A673 (cell line): ENCODE measurements around the gene TSPAN15.

Experiments
- EZH2 ChIP-seq: fragments of 200-600 bp; sonication (generic); IDR thresholded peaks from 2 replicates; pipeline ENCODE4 v1.6.1; 2017; ENCODE audit warnings: borderline replicate concordance, low read depth, mild to moderate bottlenecking, mixed read lengths, antibody characterized with exemption, low read length; ENCODE audit not compliant: poor library complexity, severe bottlenecking
- TF ChIP-seq, protein P1 (sequence below): fragments of 300-800, 200-600 bp; sonication (generic); conservative IDR thresholded peaks from 2 replicates; pipeline ENCODE4 v1.5.1; 2017; ENCODE audit warnings: low read depth, mild to moderate bottlenecking, antibody characterized with exemption, low read length, moderate library complexity, mixed read lengths

DNA sequence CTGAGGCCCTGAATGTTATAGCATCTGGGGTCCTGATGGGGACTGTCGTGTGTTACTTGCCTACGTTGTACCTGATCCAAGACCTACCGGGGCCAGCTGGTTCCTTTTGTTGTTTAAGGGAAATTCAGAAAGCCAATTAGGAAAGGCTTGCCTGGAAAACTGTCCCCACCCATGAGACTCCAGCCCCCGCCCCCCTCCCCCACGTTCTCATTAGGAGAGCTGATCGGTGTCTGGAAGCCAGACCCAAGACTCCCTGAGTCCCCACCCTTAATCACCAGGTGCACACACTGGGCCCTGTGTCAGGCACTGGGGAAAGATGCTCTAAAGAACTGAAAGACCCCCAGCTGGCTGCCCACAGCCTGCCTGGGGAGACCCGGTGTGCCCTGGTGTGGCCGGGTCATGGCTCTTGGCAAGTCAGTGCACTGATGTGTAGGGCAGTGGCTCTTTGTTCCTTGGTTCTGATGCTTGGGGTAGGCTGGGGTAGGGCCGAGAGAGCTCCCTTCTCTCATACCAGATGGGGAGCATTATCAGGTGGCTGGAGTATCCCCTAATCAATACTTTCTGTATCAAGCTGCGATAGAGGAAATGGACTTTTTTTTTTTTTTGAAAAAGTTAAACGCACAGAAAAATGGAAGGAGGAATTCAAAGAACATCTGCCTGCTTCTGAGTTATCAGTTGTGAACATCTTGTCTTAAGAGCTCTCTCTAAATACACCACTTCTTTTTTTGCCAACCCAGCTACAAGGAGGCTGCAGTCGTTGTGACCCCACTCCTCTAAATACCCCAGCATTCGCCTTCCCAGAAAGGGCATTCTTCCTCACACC lies 16.9 kb downstream of the TSPAN15 start:
- TF ChIP-seq, protein P1, sequence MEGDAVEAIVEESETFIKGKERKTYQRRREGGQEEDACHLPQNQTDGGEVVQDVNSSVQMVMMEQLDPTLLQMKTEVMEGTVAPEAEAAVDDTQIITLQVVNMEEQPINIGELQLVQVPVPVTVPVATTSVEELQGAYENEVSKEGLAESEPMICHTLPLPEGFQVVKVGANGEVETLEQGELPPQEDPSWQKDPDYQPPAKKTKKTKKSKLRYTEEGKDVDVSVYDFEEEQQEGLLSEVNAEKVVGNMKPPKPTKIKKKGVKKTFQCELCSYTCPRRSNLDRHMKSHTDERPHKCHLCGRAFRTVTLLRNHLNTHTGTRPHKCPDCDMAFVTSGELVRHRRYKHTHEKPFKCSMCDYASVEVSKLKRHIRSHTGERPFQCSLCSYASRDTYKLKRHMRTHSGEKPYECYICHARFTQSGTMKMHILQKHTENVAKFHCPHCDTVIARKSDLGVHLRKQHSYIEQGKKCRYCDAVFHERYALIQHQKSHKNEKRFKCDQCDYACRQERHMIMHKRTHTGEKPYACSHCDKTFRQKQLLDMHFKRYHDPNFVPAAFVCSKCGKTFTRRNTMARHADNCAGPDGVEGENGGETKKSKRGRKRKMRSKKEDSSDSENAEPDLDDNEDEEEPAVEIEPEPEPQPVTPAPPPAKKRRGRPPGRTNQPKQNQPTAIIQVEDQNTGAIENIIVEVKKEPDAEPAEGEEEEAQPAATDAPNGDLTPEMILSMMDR, result no peak
- TF ChIP-seq EZH2, result no peak
